ENCODE measurements around the gene NRP1. TPM values are rescaled to one million over a fixed set of nuclear protein-coding genes. Genes with fewer than 3 reads are reported as not detected.
A peak's percentile ranks its signal among the peaks of the same experiment; 100 is the strongest.

The NRP1 gene
- total RNA-seq, 1 donor from 2014 or later = 122 TPM

- no peak for DNase-seq (ENCODE audit: low spot score in 2 of 2)
- no peak overlapping the region for H3K27ac ChIP-seq
- H3K4me3 ChIP-seq = no peak overlapping the region
- H3K27me3 ChIP-seq = no peaks in the 10 kb centered on the region
- H3K9me3 ChIP-seq = no peaks in the 10 kb centered on the region
- peaks cover 0 to 36% of the 10 kb centered on the region in 2 donors for H3K4me1 ChIP-seq
- TF ChIP-seq CTCF (IDR thresholded peaks at IDR 0.05) = no peak
- peaks cover 0 to 14% of the 10 kb centered on the region in 2 donors for H3K36me3 ChIP-seq
- intact Hi-C loops (cut with DNase I) = no loop called here
These were observed 6.2 kb downstream of the NRP1 start for GRCh38 chr10:33328253-33328652.

GRCh38 chr10:33327751-33328150, 6.7 kb downstream of the NRP1 start:
- intact Hi-C loops (cut with DNase I) = no loop called here
- DNase-seq (ENCODE audit: low spot score in 2 of 2) = no peak
- no peaks in the 10 kb centered on the region for H3K27me3 ChIP-seq
- H3K27ac ChIP-seq = no peak overlapping the region
- no peak for TF ChIP-seq CTCF (IDR thresholded peaks at IDR 0.05)
- H3K4me1 ChIP-seq = peaks cover 0 to 36% of the 10 kb centered on the region in 2 donors
- H3K9me3 ChIP-seq = no peaks in the 10 kb centered on the region
- peaks cover 0 to 14% of the 10 kb centered on the region in 2 donors for H3K36me3 ChIP-seq
- no peak overlapping the region for H3K4me3 ChIP-seq

GRCh38 chr10:33326933-33327332, 7.5 kb downstream of the NRP1 start:
- H3K4me1 ChIP-seq = peaks cover 0 to 35% of the 10 kb centered on the region in 2 donors
- H3K36me3 ChIP-seq = peaks cover 0 to 14% of the 10 kb centered on the region in 2 donors
- no peaks in the 10 kb centered on the region for H3K9me3 ChIP-seq
- intact Hi-C loops (cut with DNase I) = no loop called here
- no peaks in the 10 kb centered on the region for H3K27me3 ChIP-seq
- H3K27ac ChIP-seq = no peak overlapping the region
- no peak for TF ChIP-seq CTCF (IDR thresholded peaks at IDR 0.05)
- no peak for DNase-seq (ENCODE audit: low spot score in 2 of 2)
- peak overlapping the region in 1 of 2 donors; percentile 6 for H3K4me3 ChIP-seq

- H3K9me3 ChIP-seq = no peaks in the 10 kb centered on the region
- DNase-seq (ENCODE audit: low spot score in 2 of 2) = no peak
- peak overlapping the region in 1 of 2 donors; percentile 6 for H3K4me3 ChIP-seq
- intact Hi-C loops (cut with DNase I) = no loop called here
- H3K27ac ChIP-seq = no peak overlapping the region
- H3K4me1 ChIP-seq = peaks cover 0 to 25% of the 10 kb centered on the region in 2 donors
- TF ChIP-seq CTCF (IDR thresholded peaks at IDR 0.05) = no peak
- H3K36me3 ChIP-seq = peaks cover 0 to 14% of the 10 kb centered on the region in 2 donors
- H3K27me3 ChIP-seq = no peaks in the 10 kb centered on the region
These were observed 8.5 kb downstream of the NRP1 start for GRCh38 chr10:33325929-33326328.

GRCh38 chr10:33323721-33324120, 10.7 kb downstream of the NRP1 start:
- Histone ChIP-seq H3K9me3 (no peaks in the 10 kb centered on the region), H3K27me3 (no peaks in the 10 kb centered on the region), H3K4me1 (peaks cover 0 to 19% of the 10 kb centered on the region in 2 donors), H3K27ac (no peak overlapping the region), H3K4me3 (no peak overlapping the region), H3K36me3 (peaks cover 0 to 5% of the 10 kb centered on the region in 2 donors)
- no peak for TF ChIP-seq CTCF (IDR thresholded peaks at IDR 0.05)
- intact Hi-C loops (cut with DNase I) = no loop called here
- DNase-seq (ENCODE audit: low spot score in 2 of 2) = no peak

GRCh38 chr10:33321516-33321915, 13.0 kb downstream of the NRP1 start:
- Histone ChIP-seq H3K36me3 (no peaks in the 10 kb centered on the region), H3K27me3 (no peaks in the 10 kb centered on the region), H3K27ac (no peak overlapping the region), H3K4me3 (no peak overlapping the region), H3K4me1 (peaks cover 0 to 8% of the 10 kb centered on the region in 2 donors), H3K9me3 (no peaks in the 10 kb centered on the region)
- intact Hi-C loops (cut with DNase I) = no loop called here
- no peak for TF ChIP-seq CTCF (IDR thresholded peaks at IDR 0.05)
- no peak for DNase-seq (ENCODE audit: low spot score in 2 of 2)
